DND-41 (cell line): ENCODE results near the gene BRPF1.

Experiments
- EZH2 ChIP-seq: IDR thresholded peaks from 3 replicates; pipeline ENCODE4 v1.6.1; 2012; ENCODE audit warnings: borderline replicate concordance, low read depth, mild to moderate bottlenecking, moderate library complexity, low read length, inconsistent platforms; ENCODE audit not compliant: severe bottlenecking
- TF ChIP-seq, protein P1 (sequence below): IDR thresholded peaks from 2 replicates; pipeline ENCODE4 v1.5.1; 2012; ENCODE audit warnings: borderline replicate concordance, low read length, moderate library complexity, mild to moderate bottlenecking; ENCODE audit not compliant: poor library complexity, severe bottlenecking; ENCODE audit errors: extremely low read depth

- TF ChIP-seq, protein P1, sequence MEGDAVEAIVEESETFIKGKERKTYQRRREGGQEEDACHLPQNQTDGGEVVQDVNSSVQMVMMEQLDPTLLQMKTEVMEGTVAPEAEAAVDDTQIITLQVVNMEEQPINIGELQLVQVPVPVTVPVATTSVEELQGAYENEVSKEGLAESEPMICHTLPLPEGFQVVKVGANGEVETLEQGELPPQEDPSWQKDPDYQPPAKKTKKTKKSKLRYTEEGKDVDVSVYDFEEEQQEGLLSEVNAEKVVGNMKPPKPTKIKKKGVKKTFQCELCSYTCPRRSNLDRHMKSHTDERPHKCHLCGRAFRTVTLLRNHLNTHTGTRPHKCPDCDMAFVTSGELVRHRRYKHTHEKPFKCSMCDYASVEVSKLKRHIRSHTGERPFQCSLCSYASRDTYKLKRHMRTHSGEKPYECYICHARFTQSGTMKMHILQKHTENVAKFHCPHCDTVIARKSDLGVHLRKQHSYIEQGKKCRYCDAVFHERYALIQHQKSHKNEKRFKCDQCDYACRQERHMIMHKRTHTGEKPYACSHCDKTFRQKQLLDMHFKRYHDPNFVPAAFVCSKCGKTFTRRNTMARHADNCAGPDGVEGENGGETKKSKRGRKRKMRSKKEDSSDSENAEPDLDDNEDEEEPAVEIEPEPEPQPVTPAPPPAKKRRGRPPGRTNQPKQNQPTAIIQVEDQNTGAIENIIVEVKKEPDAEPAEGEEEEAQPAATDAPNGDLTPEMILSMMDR, result no peak
- no peak for TF ChIP-seq EZH2
These were observed 31.3 kb downstream of the BRPF1 start for GRCh38 chr3:9762871-9763270.
